Activated T-helper 1 cell treated with Interleukin-2 at 50 U/mL for 16 hours (primary cell): ENCODE measurements around the gene PGGHG.

Source experiments
- DNase-seq: peaks from one replicate; pipeline ENCODE4 v3.0.0-alpha.2; 2020; ENCODE audit warnings: low read depth

The PGGHG gene

GRCh38 chr11:285021-285893 is 3.7 kb upstream of the PGGHG start:
- no peak for DNase-seq

GRCh38 chr11:285894-286220 is 3.1 kb upstream of the PGGHG start:
- DNase-seq = no peak

DNA sequence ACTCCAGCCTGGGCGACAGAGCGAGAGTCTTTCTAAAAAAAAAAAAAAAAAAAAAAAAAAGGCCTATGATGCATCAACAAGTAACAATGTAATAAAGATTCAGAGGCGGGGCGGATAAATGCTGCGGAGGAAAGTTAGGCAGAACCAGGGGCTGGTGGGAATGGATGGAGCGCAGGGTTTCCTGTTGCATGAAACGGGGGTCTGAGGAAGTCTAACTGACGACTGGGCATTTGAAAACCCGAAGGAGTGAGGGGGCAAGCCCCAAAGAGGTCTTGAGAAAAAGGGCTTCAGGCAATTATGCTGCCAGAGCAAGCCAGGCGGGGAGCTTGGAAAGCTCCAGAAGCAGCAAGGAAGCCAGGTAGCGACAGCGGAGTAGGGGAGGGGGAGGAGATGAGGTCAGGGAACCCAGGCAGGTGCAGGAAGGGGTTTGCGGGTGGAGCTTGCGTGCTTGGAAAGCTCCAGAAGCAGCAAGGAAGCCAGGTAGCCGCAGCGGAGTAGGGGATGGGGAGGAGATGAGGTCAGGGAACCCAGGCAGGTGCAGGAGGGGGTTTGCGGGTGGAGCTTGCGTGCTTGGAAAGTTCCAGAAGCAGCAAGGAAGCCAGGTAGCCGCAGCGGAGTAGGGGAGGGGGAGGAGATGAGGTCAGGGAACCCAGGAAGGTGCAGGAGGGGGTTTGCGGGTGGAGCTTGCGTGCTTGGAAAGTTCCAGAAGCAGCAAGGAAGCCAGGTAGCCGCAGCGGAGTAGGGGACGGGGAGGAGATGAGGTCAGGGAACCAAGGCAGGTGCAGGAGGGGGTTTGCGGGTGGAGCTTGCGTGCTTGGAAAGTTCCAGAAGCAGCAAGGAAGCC is 1.7 kb upstream of the PGGHG start:
- DNase-seq = peak; percentile 59

DNA sequence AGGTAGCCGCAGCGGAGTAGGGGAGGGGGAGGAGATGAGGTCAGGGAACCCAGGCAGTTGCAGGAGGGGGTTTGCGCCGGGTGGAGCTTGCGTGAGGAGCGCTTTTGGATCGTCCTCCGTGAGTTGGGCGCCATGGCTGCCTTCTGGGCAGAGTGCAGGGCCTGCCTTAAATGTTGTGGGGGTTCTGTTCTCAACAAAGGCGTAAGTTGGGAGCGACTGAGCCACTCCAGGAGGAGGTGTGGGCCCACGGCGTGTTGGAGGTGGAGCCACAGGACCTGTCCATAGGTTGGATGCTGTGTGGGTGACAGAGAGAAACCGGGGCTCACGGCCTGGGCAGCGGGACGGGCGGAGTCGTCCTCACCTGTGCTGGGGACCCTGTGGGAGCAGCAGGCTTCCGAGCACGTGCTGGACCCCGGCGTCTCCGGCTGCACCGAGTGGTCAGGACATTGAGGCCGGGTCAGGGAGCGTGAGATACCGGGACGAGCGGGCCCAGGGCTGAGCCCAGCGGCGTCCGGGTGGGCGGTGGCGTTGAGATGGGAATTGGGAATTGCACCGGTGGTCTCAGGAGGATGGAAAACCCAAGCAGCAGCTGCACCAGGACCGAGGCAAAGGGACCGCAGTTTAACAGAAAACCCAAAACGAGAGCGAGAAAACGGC is 977 bp upstream of the PGGHG start:
- DNase-seq = no peak

GRCh38 chr11:289398-289711 is 429 bp downstream of the PGGHG start:
- no peak for DNase-seq

DNA sequence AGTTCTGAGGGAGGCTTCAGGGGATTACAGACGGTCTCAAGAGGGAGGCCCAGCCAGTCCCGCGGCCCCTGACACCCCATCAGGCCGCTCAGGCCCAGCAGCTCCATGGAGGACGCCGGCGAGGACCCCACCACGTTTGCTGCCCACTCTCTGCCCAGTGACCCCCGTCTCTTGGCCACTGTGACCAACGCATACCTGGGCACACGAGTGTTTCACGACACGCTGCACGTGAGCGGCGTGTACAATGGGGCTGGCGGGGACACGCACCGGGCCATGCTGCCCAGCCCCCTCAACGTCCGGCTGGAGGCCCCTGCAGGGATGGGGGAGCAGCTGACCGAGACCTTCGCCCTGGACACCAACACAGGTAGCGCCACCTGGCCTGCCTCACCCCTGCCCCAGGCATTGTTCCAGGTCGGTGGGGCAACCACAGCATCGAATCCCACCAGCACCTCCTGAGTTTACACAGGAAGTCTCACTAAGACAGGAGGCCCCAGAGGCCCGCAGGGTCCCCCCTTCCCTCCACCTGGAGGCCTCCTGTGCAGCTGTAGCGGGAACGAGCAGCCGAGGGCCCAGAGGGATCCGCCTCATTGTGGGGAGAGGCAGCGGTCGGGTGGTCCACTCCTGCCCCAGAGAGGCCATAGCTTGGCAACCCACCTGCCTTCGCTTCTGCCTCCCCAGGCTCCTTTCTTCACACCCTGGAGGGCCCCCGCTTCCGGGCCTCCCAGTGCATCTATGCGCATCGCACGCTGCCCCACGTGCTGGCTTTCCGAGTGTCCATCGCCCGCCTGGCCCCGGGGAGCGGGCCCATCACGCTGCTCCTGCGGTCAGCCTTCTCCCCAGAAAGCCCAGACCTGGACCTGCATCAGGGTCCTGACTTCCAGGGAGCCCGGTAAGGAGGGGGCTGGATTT is 1.0 kb downstream of the PGGHG start:
- no peak for DNase-seq

GRCh38 chr11:290621-291231 is 1.8 kb downstream of the PGGHG start:
- no peak for DNase-seq

- no peak for DNase-seq
These were observed 2.6 kb downstream of the PGGHG start for GRCh38 chr11:291281-292210.

GRCh38 chr11:292211-293121 is 3.5 kb downstream of the PGGHG start:
- no peak for DNase-seq

- DNase-seq = no peak
These were observed 4.4 kb downstream of the PGGHG start for GRCh38 chr11:293271-293851.

- no peak for DNase-seq
These were observed 5.1 kb downstream of the PGGHG start for GRCh38 chr11:293852-294661.

- no peak for DNase-seq
These were observed 5.9 kb downstream of the PGGHG start for GRCh38 chr11:294780-295179.

DNA sequence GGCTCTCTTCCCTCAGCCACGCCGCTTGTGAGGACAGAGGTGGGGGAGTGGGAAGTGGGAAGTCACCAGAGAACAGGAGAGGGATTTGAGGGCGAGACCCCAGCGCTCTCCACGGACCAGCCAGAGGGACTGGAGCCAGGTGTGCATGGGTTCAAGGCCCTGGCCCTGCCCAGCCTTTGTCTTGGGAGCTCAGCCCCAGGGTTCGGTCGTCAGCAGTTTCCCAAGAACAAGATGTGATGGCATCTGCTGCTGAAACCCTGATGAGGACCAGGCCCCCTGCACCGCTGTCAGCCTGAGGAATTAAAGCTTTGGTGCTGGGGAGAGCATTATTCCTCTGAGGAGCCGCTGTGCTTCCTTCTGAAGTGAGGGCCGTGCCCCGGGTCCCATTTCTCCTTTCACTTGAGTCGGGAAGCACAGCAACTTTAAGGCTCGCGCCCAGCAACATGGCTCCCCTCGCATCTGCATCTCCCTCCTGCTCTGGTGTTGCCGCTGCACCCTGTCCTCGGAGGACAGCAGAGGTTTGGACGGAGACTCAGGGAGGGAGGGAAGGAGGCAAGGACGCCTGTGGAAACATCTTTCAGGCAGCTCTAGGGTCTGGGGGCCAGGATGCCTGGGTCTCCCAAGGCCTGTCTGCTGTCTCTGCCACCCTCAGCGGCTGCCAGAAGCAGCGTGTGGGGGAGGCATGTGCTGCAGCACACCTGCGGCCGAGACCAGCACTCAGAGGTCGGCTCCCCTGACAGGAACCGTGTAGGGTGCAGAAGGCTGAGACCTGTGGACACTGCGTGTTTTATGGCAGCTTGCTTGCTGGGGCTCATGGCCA is 6.6 kb downstream of the PGGHG start:
- no peak for DNase-seq

- no peak for DNase-seq
These were observed 7.5 kb downstream of the PGGHG start for GRCh38 chr11:296171-297050.

GRCh38 chr11:297051-297585 is 8.2 kb downstream of the PGGHG start:
- no peak for DNase-seq
